Esophagus squamous epithelium (tissue), 4 donors: ENCODE data around the gene RASSF3.

Source experiments
- POLR2A ChIP-seq, 4 donors: fragments of 450-650 bp; IDR thresholded peaks; one replicate each; pipeline ENCODE4 v1.6.1; 2017; ENCODE audit warnings: antibody characterized with exemption in 4 of 4, mild to moderate bottlenecking in 4 of 4, moderate library complexity in 3 of 4
- TF ChIP-seq, protein P1 (sequence below), 6 experiments: fragments of 450-650 bp in 4 of 6; fragments of 200-600 bp in 2 of 6; sonication (generic) in 2 of 6; IDR thresholded peaks; one replicate each; pipeline ENCODE4 v1.5.1; 2016 to 2019; ENCODE audit warnings: antibody characterized with exemption in 6 of 6, mild to moderate bottlenecking in 4 of 6, moderate library complexity in 4 of 6

DNA sequence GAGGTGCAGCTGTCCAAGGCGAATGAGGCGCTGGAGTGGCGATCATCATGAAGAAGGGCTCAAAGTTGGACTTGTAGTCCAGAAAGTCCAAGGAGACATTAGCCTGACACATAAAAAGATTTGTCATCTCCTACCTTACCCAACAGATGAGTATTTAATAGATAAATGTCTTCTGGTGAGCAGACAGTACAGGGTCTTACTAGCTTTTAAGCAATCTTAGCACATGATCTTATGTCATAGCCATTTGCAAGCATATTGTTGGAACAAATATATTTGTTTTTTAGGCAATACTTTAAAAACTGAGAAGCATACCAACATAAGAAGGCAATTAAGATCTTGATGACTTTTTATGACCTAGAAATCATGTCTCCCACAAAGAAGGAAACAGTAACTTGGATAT is 132.9 kb downstream of the RASSF3 start:
- TF ChIP-seq, protein P1, sequence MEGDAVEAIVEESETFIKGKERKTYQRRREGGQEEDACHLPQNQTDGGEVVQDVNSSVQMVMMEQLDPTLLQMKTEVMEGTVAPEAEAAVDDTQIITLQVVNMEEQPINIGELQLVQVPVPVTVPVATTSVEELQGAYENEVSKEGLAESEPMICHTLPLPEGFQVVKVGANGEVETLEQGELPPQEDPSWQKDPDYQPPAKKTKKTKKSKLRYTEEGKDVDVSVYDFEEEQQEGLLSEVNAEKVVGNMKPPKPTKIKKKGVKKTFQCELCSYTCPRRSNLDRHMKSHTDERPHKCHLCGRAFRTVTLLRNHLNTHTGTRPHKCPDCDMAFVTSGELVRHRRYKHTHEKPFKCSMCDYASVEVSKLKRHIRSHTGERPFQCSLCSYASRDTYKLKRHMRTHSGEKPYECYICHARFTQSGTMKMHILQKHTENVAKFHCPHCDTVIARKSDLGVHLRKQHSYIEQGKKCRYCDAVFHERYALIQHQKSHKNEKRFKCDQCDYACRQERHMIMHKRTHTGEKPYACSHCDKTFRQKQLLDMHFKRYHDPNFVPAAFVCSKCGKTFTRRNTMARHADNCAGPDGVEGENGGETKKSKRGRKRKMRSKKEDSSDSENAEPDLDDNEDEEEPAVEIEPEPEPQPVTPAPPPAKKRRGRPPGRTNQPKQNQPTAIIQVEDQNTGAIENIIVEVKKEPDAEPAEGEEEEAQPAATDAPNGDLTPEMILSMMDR (IDR thresholded peaks at IDR 0.05) = no peak
- no peak for TF ChIP-seq POLR2A (IDR thresholded peaks at IDR 0.05)
